NCI-H1417 (cell line): ENCODE data around the gene XRCC5.
A peak's percentile ranks its signal among the peaks of the same experiment; 100 is the strongest.
"Not testable (repeated sequence)": the region's sequence is repeated elsewhere in the genome, so short reads cannot be mapped to it uniquely, and the experiment has no call there.

Experiments used
- DNase-seq, 3 experiments: peaks; one replicate each; lab custom pipeline; 2025; lab: John Stamatoyannopoulos, UW

The XRCC5 gene

GRCh38 chr2:216117561-216118340, 8.6 kb downstream of the XRCC5 start:
- DNase-seq: no peak

GRCh38 chr2:216118474-216118873, 9.3 kb downstream of the XRCC5 start:
- DNase-seq: no peak

DNA sequence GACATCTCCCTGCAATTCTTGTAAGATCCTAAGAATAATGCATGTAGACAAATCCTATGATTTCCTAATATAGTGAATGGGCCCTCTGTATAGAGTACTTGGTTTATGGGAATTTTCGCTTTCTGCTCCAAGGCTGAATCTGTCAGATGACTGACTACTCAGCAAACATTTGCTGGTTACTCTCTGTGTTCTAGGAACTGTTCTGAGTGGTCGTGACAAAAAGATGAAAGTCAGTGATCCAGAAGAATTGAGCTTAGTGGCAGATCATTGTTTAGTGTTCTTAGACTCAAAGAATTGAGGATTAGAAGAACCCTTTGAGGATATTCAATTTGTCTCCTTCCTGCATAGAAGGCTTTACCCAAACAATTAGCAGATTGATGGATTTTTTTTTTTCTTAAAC, 10.0 kb downstream of the XRCC5 start:
- no peak for DNase-seq

DNA sequence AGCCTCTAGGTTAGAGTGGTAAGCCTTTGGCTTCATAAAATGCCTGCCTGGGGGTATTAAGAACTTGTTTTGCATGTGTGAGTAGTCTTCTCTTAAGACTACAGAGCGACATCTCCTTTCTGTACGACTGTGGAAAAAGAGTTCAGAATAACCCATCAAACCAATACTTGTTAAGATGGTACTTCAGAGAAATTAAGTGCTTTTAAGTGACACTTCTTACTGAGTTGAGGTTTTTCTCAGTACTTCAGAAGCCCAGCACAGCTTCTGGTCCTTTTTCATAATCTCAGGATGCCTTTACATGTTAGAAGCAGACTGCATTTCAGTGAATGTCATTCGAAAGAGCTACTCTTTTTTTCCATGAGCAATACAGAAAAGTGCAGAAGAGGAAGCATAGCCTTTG, 10.8 kb downstream of the XRCC5 start:
- no peak for DNase-seq

GRCh38 chr2:216121255-216121654, 12.1 kb downstream of the XRCC5 start:
- no peak for DNase-seq

- DNase-seq: no peak
Observed at GRCh38 chr2:216126943-216127342, 17.8 kb downstream of the XRCC5 start.

- DNase-seq: no peak
Observed at GRCh38 chr2:216130346-216130971, 21.3 kb downstream of the XRCC5 start.

DNA sequence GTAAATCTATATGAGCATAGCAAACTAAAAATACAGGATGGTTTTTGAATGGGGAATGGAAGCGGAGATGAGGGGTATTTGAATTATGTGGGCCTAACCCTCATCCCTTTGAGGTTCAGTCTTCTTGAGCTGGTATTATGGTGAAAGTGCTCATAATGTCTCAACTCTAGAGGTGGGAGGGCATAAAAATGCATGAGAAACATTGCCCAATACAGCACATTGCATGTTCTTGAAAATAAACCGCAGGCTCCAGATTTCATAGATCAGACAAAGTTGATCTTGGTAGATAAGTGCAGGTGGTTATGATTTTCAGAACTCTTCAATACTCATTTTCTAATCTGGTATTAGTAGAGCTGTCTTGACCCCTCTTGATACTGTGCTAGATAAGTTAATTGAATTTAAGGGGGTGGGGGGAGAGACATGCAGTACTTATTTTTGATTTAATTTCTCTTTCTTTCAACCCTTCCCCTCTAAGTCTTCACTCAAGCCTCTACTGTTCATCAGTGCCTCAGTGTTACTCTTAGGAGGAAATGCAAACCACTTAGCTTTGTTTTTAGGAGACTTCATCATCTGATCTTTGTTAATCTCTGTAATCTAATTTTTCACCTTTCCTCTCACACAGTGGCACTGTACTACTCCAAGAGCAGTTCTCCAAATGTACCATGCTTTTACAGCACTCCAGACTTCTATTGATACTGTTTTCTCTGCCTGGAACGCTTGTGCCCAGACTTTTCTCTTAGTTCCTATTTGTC, 22.2 kb downstream of the XRCC5 start:
- no peak for DNase-seq

- no peak for DNase-seq
Observed at GRCh38 chr2:216132585-216132984, 23.4 kb downstream of the XRCC5 start.

GRCh38 chr2:216133397-216133796, 24.2 kb downstream of the XRCC5 start:
- DNase-seq: no peak

- DNase-seq: no peak
Observed at GRCh38 chr2:216134958-216135541, 25.9 kb downstream of the XRCC5 start.

DNA sequence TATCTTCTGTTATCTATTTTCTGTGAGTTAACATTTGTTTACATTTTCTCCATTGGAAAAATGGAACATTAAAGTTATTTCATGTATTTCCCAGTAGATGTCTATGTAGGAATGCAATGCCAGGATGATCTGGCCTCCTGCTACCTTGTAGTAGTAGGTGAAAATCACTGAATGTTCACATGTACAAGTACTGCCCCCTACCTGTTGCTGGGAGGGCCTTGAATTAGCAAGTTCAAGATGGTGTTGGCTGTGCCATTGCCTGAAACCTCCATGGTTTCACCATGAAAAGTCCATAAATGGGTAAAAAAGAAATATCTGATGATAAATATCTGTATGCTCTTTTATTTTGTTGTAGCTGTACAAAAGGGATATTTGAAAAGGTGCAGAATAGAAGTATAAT, 30.7 kb downstream of the XRCC5 start:
- DNase-seq: peak in 1 of 3 experiments; percentile 6

- not testable (repeated sequence) for DNase-seq
Observed at GRCh38 chr2:216141516-216141915, 32.4 kb downstream of the XRCC5 start.

- DNase-seq: no peak
Observed at GRCh38 chr2:216142540-216142939, 33.4 kb downstream of the XRCC5 start.

DNA sequence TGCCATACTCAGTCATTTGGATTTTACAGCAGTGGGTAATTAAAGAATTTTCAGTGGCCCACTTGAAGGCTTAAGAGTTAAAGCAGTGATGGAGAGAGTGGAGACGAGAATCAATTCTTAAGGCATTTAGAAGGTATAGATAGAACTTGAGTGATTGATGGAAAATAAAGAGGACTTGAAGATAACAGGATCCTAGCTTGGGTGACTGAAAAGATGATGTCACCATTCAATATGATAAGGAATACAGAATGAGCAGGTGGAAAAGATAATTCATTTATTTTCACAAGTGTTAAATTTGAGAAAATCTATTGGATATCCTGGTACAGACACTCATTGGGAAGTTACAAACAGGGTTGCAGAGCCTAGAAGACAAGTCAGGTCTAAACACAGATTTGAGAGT, 35.2 kb downstream of the XRCC5 start:
- no peak for DNase-seq

GRCh38 chr2:216144857-216145256, 35.7 kb downstream of the XRCC5 start:
- no peak for DNase-seq

DNA sequence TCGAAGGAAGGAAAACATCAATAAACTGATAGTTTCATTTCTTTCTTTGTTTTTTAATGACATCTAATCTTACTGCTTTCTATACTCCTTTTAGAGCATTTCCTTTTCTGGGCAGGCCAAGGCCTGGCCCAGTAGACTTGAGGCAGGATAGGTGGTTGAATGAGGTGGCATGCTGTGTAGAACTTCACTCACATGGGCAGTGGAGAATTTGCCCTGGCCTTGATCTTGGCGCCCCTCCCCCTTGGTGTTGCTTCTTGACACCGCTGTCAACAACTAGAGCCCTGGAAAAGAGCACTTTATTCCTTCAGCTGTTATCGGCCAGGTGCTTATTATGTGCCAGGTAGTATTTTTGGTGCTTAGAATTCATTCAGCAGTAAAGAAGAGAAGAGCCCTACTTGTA, 37.4 kb downstream of the XRCC5 start:
- DNase-seq: no peak

GRCh38 chr2:216147172-216148131, 38.3 kb downstream of the XRCC5 start:
- DNase-seq: no peak

DNA sequence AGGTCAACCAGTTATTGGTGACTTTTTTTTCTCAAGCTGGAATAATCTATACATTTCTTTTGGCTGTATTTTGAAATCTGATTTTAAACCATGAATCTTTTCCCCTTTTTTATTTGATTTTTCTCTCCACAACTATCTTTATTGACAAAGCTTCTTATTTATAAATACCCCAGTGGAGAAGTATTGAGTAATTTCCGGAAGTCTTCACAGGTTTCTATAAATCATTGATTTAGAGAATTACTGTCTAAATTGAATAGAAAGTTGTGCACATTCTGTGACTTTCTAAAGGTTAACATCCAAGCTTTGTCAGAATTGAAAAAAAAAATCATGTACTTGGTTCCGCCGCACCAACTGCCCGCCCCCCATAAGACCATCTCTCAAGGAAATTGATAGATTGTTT, 39.8 kb downstream of the XRCC5 start:
- DNase-seq: no peak

- no peak for DNase-seq
Observed at GRCh38 chr2:216149741-216150140, 40.6 kb downstream of the XRCC5 start.

DNA sequence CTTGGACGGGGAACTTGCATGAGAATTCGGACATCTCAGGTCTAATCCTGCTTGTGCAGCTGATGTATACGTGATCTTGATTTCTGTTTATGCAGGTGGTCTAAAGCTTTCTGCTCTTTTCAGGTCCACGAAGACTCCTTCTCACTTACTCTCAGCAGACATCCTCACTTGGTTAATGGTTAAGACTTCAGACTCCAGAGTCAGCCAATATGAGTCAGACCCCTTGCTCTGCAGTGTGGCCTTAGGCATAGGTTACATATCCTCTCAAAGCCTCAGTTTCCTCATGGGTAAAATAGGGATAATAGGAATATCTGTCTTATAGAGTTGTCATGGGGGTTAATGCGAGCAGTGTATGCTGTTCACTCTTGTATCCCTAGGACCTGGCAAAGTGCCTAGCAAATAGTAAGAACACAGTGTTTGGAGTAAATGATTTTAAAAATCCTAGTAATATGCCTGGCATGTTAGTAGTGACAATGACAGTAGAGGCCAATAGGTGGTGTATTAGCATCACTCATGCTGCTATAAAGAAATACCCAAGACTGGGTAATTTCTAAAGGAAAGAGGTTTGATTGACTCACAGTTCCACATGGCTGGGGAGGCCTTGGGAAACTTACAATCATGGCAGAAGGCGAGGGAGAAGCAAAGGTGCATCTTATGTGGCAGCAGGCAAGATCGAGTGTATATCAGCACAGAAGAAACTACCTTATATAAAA, 42.3 kb downstream of the XRCC5 start:
- DNase-seq: no peak
